H1 (cell line): ENCODE measurements around the gene RAB41. TPM values are rescaled to one million over a fixed set of nuclear protein-coding genes. Genes with fewer than 3 reads are reported as not detected.

Experiments used
- CTCF ChIA-PET: fragments of 300-600 bp; sonication (Branson Sonifier 250); formaldehyde crosslinking; loops from one replicate; lab custom pipeline; 2021; ENCODE audit not compliant: partially characterized antibody; lab: Charles Lee
- POLR2A ChIA-PET: fragments of 300-600 bp; sonication (Branson Sonifier 250); formaldehyde crosslinking; loops from one replicate; lab custom pipeline; 2021; ENCODE audit warnings: inconsistent platforms; ENCODE audit not compliant: partially characterized antibody; lab: Charles Lee
- DNase-seq, 2 experiments: peaks; one replicate each; pipeline versions ENCODE4 v3.0.0 to v3.0.0-alpha.2; 2010 to 2022; ENCODE audit warnings: low spot score in 2 of 2, low read depth in 1 of 2, mixed read lengths in 1 of 2
- FAIRE-seq: peaks from 2 replicates; lab custom pipeline; 2011; peaks lifted over from hg19 to GRCh38; lab: Jason Lieb, UNC
- H2AFZ ChIP-seq: 2 replicates; pipeline ENCODE4 v1.8.1; 2012; ENCODE audit warnings: low read length, inconsistent platforms
- H2AK5ac ChIP-seq: 2 replicates; pipeline ENCODE4 v1.6.1; 2013; ENCODE audit warnings: low read depth, low read length
- H2BK120ac ChIP-seq: replicated peaks from 2 replicates; pipeline ENCODE3; 2013; ENCODE audit warnings: low read depth, low read length, inconsistent platforms
- H2BK12ac ChIP-seq: 2 replicates; pipeline ENCODE4 v1.6.1; 2013; ENCODE audit warnings: low read depth, low read length
- H2BK15ac ChIP-seq: 2 replicates; pipeline ENCODE4 v1.6.1; 2013; ENCODE audit warnings: low read length
- H2BK20ac ChIP-seq: 2 replicates; pipeline ENCODE4 v1.6.1; 2013; ENCODE audit warnings: low read length
- H2BK5ac ChIP-seq: 2 replicates; pipeline ENCODE4 v1.6.1; 2013; ENCODE audit warnings: low read depth, low read length
- H3K14ac ChIP-seq: 2 replicates; pipeline ENCODE4 v1.6.1; 2013; ENCODE audit warnings: inconsistent platforms; ENCODE audit not compliant: insufficient read length
- H3K18ac ChIP-seq: 2 replicates; pipeline ENCODE4 v1.6.1; 2013; ENCODE audit warnings: low read length; ENCODE audit errors: extremely low read depth
- H3K23ac ChIP-seq: 2 replicates; pipeline ENCODE4 v1.6.1; 2013; ENCODE audit warnings: inconsistent platforms; ENCODE audit not compliant: insufficient read length
- H3K23me2 ChIP-seq: 2 replicates; pipeline ENCODE4 v1.6.1; 2013; ENCODE audit warnings: low read depth, low read length
- H3K27ac ChIP-seq: 2 replicates; pipeline ENCODE4 v1.6.1; 2011; ENCODE audit warnings: low read depth, low read length, inconsistent platforms
- H3K27me3 ChIP-seq, 4 experiments: replicated peaks in 1 of 4; 1 replicate in 1 of 4; 2 replicates in 3 of 4; pipeline versions ENCODE4 v1.6.1 to v1.8.1; 2011 to 2013; ENCODE audit warnings: low read length in 3 of 4, mild to moderate bottlenecking in 3 of 4, inconsistent platforms in 2 of 4, mixed read lengths in 2 of 4, moderate library complexity in 1 of 4; ENCODE audit not compliant: control insufficient read depth in 3 of 4, insufficient read depth in 3 of 4; ENCODE audit errors: extremely low read depth in 1 of 4
- H3K36me3 ChIP-seq, 4 experiments: 2 replicates each; pipeline versions ENCODE4 v1.6.1 to v1.8.1; 2011 to 2013; ENCODE audit warnings: mild to moderate bottlenecking in 4 of 4, low read length in 3 of 4, moderate library complexity in 2 of 4, control low read depth in 1 of 4, inconsistent platforms in 1 of 4; ENCODE audit not compliant: insufficient read depth in 4 of 4, control insufficient read depth in 2 of 4
- H3K4ac ChIP-seq: replicated peaks from 2 replicates; pipeline ENCODE3; 2013; ENCODE audit warnings: low read length, low read depth, mixed read lengths, inconsistent platforms; ENCODE audit not compliant: insufficient read length
- H3K4me1 ChIP-seq, 4 experiments: replicated peaks in 1 of 4; 1 replicate in 1 of 4; 2 replicates in 3 of 4; pipeline versions ENCODE4 v1.6.1 to v1.8.1; 2011 to 2013; ENCODE audit warnings: low read length in 3 of 4, inconsistent platforms in 2 of 4, mixed read lengths in 1 of 4; ENCODE audit not compliant: insufficient read depth in 4 of 4, control insufficient read depth in 3 of 4
- H3K4me2 ChIP-seq, 2 experiments: 2 replicates each; pipeline versions ENCODE4 v1.6.1 to v1.8.1; 2011 to 2013; ENCODE audit warnings: low read depth in 2 of 2, low read length in 2 of 2, control low read depth in 1 of 2, inconsistent platforms in 1 of 2, mild to moderate bottlenecking in 1 of 2; ENCODE audit not compliant: insufficient read depth in 1 of 2
- H3K4me3 ChIP-seq, 4 experiments: fragments of 200-600, 300-600 bp in 1 of 4; sonication (generic), shearing (Covaris generic), sonication (Bioruptor Twin) in 1 of 4; 2 replicates each; pipeline versions ENCODE4 v1.5.1 to v1.8.1; 2011 to 2016; ENCODE audit warnings: low read length in 4 of 4, low read depth in 3 of 4, control low read depth in 2 of 4, inconsistent platforms in 2 of 4, mild to moderate bottlenecking in 2 of 4, mixed read lengths in 1 of 4, moderate library complexity in 1 of 4; ENCODE audit not compliant: insufficient read depth in 2 of 4; ENCODE audit errors: extremely low read depth in 1 of 4
- H3K56ac ChIP-seq: replicated peaks from 2 replicates; pipeline ENCODE3; 2013; ENCODE audit warnings: low read depth, mild to moderate bottlenecking, mixed read lengths, low read length, inconsistent platforms; ENCODE audit not compliant: insufficient read length
- H3K79me1 ChIP-seq: 2 replicates; pipeline ENCODE4 v1.6.1; 2013; ENCODE audit warnings: low read depth, low read length, control low read depth
- H3K79me2 ChIP-seq, 2 experiments: 2 replicates each; pipeline versions ENCODE4 v1.6.1 to v1.8.1; 2012 to 2013; ENCODE audit warnings: low read length in 2 of 2, mild to moderate bottlenecking in 2 of 2, inconsistent platforms in 1 of 2; ENCODE audit not compliant: insufficient read depth in 2 of 2, control insufficient read depth in 1 of 2
- H3K9ac ChIP-seq, 4 experiments: replicated peaks in 1 of 4; 1 replicate in 1 of 4; 2 replicates in 3 of 4; pipeline versions ENCODE4 v1.6.1 to v1.8.1; 2011 to 2013; ENCODE audit warnings: low read depth in 3 of 4, low read length in 3 of 4, control low read depth in 2 of 4, mild to moderate bottlenecking in 2 of 4, moderate library complexity in 2 of 4, inconsistent platforms in 1 of 4; ENCODE audit errors: extremely low read depth in 1 of 4
- H3K9me3 ChIP-seq, 2 experiments: 2 replicates each; pipeline versions ENCODE4 v1.6.1 to v1.8.1; 2012 to 2013; ENCODE audit warnings: mild to moderate bottlenecking in 2 of 2, moderate library complexity in 2 of 2, control low read depth in 1 of 2, inconsistent platforms in 1 of 2, low read depth in 1 of 2, low read length in 1 of 2, mixed read lengths in 1 of 2; ENCODE audit not compliant: insufficient read depth in 2 of 2
- H4K20me1 ChIP-seq, 2 experiments: replicated peaks in 1 of 2; 2 replicates each; pipeline versions ENCODE3 to v1.8.1; 2011 to 2013; ENCODE audit warnings: inconsistent platforms in 2 of 2, low read length in 2 of 2, mild to moderate bottlenecking in 1 of 2; ENCODE audit not compliant: insufficient read depth in 2 of 2, control insufficient read depth in 1 of 2
- H4K5ac ChIP-seq: 2 replicates; pipeline ENCODE4 v1.6.1; 2013; ENCODE audit warnings: low read length, low read depth, mixed read lengths, inconsistent platforms; ENCODE audit not compliant: insufficient read length
- H4K8ac ChIP-seq: 2 replicates; pipeline ENCODE4 v1.8.0; 2013; ENCODE audit warnings: mild to moderate bottlenecking, moderate library complexity, low read length, inconsistent platforms; ENCODE audit not compliant: insufficient read depth; ENCODE audit errors: extremely low read depth
- H4K91ac ChIP-seq: replicated peaks from 2 replicates; pipeline ENCODE3; 2013; ENCODE audit warnings: low read length, mixed read lengths, inconsistent platforms; ENCODE audit not compliant: insufficient read length
- CHD1 ChIP-seq: IDR thresholded peaks from 2 replicates; pipeline ENCODE4 v1.6.1; 2012; ENCODE audit warnings: low read depth, low read length, improper control_type of control experiment
- CREB1 ChIP-seq: IDR thresholded peaks from 2 replicates; pipeline ENCODE4 v1.6.1; 2012; ENCODE audit warnings: inconsistent platforms
- CTBP2 ChIP-seq: IDR thresholded peaks from 2 replicates; pipeline ENCODE4 v1.7.0; 2011; ENCODE audit warnings: borderline replicate concordance, mild to moderate bottlenecking, moderate library complexity, mixed read lengths, low read length; ENCODE audit not compliant: insufficient read depth, insufficient read length
- EGR1 ChIP-seq: IDR thresholded peaks from 2 replicates; pipeline ENCODE4 v1.6.1; 2011; ENCODE audit warnings: low read depth, low read length, borderline replicate concordance
- EZH2 ChIP-seq: fragments of 200-600 bp; sonication (generic); IDR thresholded peaks from 2 replicates; pipeline ENCODE4 v1.7.1; 2012; ENCODE audit warnings: low read depth, mild to moderate bottlenecking, moderate library complexity, low read length, inconsistent platforms; ENCODE audit not compliant: severe bottlenecking
- GTF2F1 ChIP-seq: IDR thresholded peaks from 2 replicates; pipeline ENCODE4 v1.6.1; 2012; ENCODE audit warnings: low read depth, low read length, improper control_type of control experiment, borderline replicate concordance
- HDAC2 ChIP-seq, 2 experiments: fragments of 300-600 bp in 1 of 2; sonication (generic) in 1 of 2; IDR thresholded peaks; 2 replicates each; pipeline ENCODE4 v1.6.1; 2011 to 2012; ENCODE audit warnings: low read depth in 2 of 2, low read length in 2 of 2, mild to moderate bottlenecking in 2 of 2, moderate library complexity in 2 of 2, borderline replicate concordance in 1 of 2, inconsistent platforms in 1 of 2
- JUND ChIP-seq: IDR thresholded peaks from 2 replicates; pipeline ENCODE4 v1.6.1; 2011; ENCODE audit warnings: mild to moderate bottlenecking, improper control_type of control experiment, low read length
- KDM1A ChIP-seq: fragments of 200-600, 300-600 bp; sonication (generic); IDR thresholded peaks from 2 replicates; pipeline ENCODE4 v1.7.1; 2016; ENCODE audit warnings: mild to moderate bottlenecking, low read length, borderline replicate concordance
- KDM5A ChIP-seq: fragments of 200-600 bp; IDR thresholded peaks from 2 replicates; pipeline ENCODE4 v1.7.1; 2012; ENCODE audit warnings: mild to moderate bottlenecking, low read length, inconsistent platforms, mixed read lengths
- NRF1 ChIP-seq: IDR thresholded peaks from 2 replicates; pipeline ENCODE4 v1.6.1; 2011; ENCODE audit warnings: mild to moderate bottlenecking, low read depth, low read length, improper control_type of control experiment
- SIX5 ChIP-seq: IDR thresholded peaks from 2 replicates; pipeline ENCODE4 v1.6.1; 2011; ENCODE audit warnings: mild to moderate bottlenecking, low read depth, low read length
- SP1 ChIP-seq: IDR thresholded peaks from 2 replicates; pipeline ENCODE4 v1.6.1; 2011; ENCODE audit warnings: low read depth, low read length
- TBP ChIP-seq: IDR thresholded peaks from 2 replicates; pipeline ENCODE4 v1.6.1; 2011; ENCODE audit warnings: low read depth, low read length, improper control_type of control experiment
- YY1 ChIP-seq: IDR thresholded peaks from 2 replicates; pipeline ENCODE4 v1.6.1; 2011; ENCODE audit warnings: low read depth, mild to moderate bottlenecking, low read length
- ZNF274 ChIP-seq: IDR thresholded peaks from 2 replicates; pipeline ENCODE4 v1.7.0; 2012; ENCODE audit warnings: low read length, borderline replicate concordance; ENCODE audit errors: extremely low read depth
- WGBS, 2 experiments: shearing (Covaris generic) in 1 of 2; methylation state at CpG; one replicate each; pipeline versions ENCODE4 v1.1.6 to v1.1.7; 2013 to 2015; ENCODE audit warnings: low lambda C conversion rate in 2 of 2, mixed read lengths in 2 of 2, inconsistent platforms in 1 of 2, low coverage in 1 of 2, missing lambda C conversion rate in 1 of 2; ENCODE audit not compliant: insufficient replicate concordance in 2 of 2, insufficient coverage in 1 of 2, insufficient read length in 1 of 2; ENCODE audit errors: extremely low coverage in 1 of 2, missing lambda C conversion rate in 1 of 2; 5-methylcytosine and 5-hydroxymethylcytosine counted together
- polyA plus RNA-seq, 7 experiments: library from polyadenylated mRNA; depleted of rRNA in 3 of 7; stranded (reverse) in 5 of 7; unstranded in 2 of 7; fragments of >200 nt in 5 of 7; fragments of 200-250 nt in 2 of 7; gene quantifications; 1 replicate in 5 of 7; 2 replicates in 1 of 7; 4 replicates in 1 of 7; pipeline versions ENCODE4 v1.2.1 to v1.2.3, GENCODE V29; 2011 to 2013; ENCODE audit warnings: missing spikeins in 2 of 7, mixed read lengths in 2 of 7
- total RNA-seq: library from RNA; stranded (reverse); fragmentation: NEBNext Ultra II Directional; extraction: Animal tissue kit (Norgen Biotek cat#: 25700); gene quantifications from 2 replicates; pipeline ENCODE4 v1.2.1, GENCODE V29; 2021

Gene RAB41
- total and polyA plus RNA-seq, 2 of the 8 experiments (the other 6 are each of a cell fraction or from before 2014, with no cell fraction given) = not detected

DNA sequence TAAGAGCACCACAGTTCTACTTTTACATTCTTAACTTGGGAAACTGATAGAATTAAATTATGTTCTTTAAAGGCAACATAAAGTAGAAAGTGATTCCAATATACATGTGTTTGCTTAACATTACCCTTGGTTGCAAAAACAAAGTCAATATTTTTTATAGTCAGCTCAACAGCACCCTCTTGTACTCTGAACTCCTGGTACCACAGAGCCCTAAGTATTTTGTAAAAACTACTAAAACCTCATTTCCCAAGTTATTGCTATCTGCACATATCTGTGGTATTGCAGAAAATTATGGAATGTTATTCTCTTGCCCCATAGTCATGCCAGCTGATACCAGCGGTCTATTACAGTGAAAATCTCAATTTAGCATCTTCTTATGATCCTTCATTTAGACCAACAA is 10.8 kb downstream of the RAB41 start:
- CTCF ChIA-PET = no interaction called here
- Histone ChIP-seq H2BK15ac (no peak overlapping the region), H3K27me3 (no peaks in the 10 kb centered on the region), H4K5ac (no peak overlapping the region), H2BK12ac (no peak overlapping the region), H3K79me1 (no peaks in the 10 kb centered on the region; the same call in 1 of the 2 replicates), H2BK20ac (no peak overlapping the region), H3K27ac (no peak overlapping the region), H3K9me3 (no peaks in the 10 kb centered on the region), H3K23me2 (no peaks in the 10 kb centered on the region; the same call in 1 of the 2 replicates), H3K9ac (no peak overlapping the region), H4K8ac (no peak overlapping the region), H2BK120ac (no peak overlapping the region), H2AK5ac (no peak overlapping the region), H3K18ac (no peak overlapping the region), H3K23ac (no peak overlapping the region), H2BK5ac (no peak overlapping the region), H2AFZ (no peak overlapping the region), H3K4me1 (no peaks in the 10 kb centered on the region; a peak in 2 of 7 replicates), H4K20me1 (no peaks in the 10 kb centered on the region), H3K79me2 (peaks cover 0 to 18% of the 10 kb centered on the region in 2 experiments; a peak in 2 of 4 replicates), H3K14ac (no peak overlapping the region), H3K36me3 (peaks cover 0 to 14% (median 5%) of the 10 kb centered on the region in 4 experiments; a peak in 4 of 8 replicates), H3K4ac (no peak overlapping the region), H3K56ac (no peak overlapping the region), H3K4me3 (no peak overlapping the region), H3K4me2 (no peak overlapping the region), H4K91ac (no peak overlapping the region)
- FAIRE-seq = no peak
- WGBS, 2 experiments = 0% methylated on average over 1 of the region's 1 CpG; no CpG with 5 or more reads in 1 of the 2 experiments
- POLR2A ChIA-PET = no interaction called here
- DNase-seq = no peak
- TF ChIP-seq JUND = no peak
- no peak for TF ChIP-seq EZH2
- TF ChIP-seq SP1 = no peak
- no peak for TF ChIP-seq EGR1
- no peak for TF ChIP-seq TBP
- no peak for TF ChIP-seq NRF1
- no peak for TF ChIP-seq YY1
- TF ChIP-seq KDM5A = no peak
- no peak for TF ChIP-seq CREB1
- no peak for TF ChIP-seq GTF2F1
- TF ChIP-seq CTBP2 = no peak
- no peak for TF ChIP-seq CHD1
- TF ChIP-seq ZNF274 = no peak
- no peak for TF ChIP-seq SIX5
- no peak for TF ChIP-seq HDAC2 (IDR thresholded peaks at IDR 0.05; ENCODE audit: borderline replicate concordance in 1 of 2, low read depth in 2 of 2, low read length in 2 of 2)
- no peak for TF ChIP-seq KDM1A
